Measurements from ENCODE around the gene SPATA2. TPM values are rescaled to one million over a fixed set of nuclear protein-coding genes. Genes with fewer than 3 reads are reported as not detected.

Gene SPATA2
- total and polyA plus RNA-seq, 2 of the 13 experiments (the other 11 are each of a cell fraction or from before 2014, with no cell fraction given), result 3.2 to 8.7 TPM

- no peak for TF ChIP-seq ZNF646 (CRISPR knock-in tag; IDR thresholded peaks at IDR 0.05)
- TF ChIP-seq ZNF281 (CRISPR knock-in tag; IDR thresholded peaks at IDR 0.05; ENCODE audit: borderline replicate concordance), result 0 out of 2 replicates have a peak, but pooled peaks have one; percentile 19
- TF ChIP-seq ZNF607 (CRISPR knock-in tag; IDR thresholded peaks at IDR 0.05; ENCODE audit: borderline replicate concordance), result peak; percentile 89
- no peak for TF ChIP-seq SP1 (IDR thresholded peaks at IDR 0.05)
- TF ChIP-seq SP1 (CRISPR knock-in tag; IDR thresholded peaks at IDR 0.05), result peak; percentile 76
- peak; percentile 65 for TF ChIP-seq SPEN (CRISPR knock-in tag; IDR thresholded peaks at IDR 0.05; ENCODE audit: low read depth)
- TF ChIP-seq ZNF569 (CRISPR knock-in tag; IDR thresholded peaks at IDR 0.05; ENCODE audit: borderline replicate concordance), result no peak; the same call in 1 of the 2 replicates
- peak; percentile 24 for TF ChIP-seq MED8 (CRISPR knock-in tag; IDR thresholded peaks at IDR 0.05; ENCODE audit: insufficient replicate concordance)
- TF ChIP-seq RCOR2 (CRISPR knock-in tag; IDR thresholded peaks at IDR 0.05), result peak; percentile 93
- peak; percentile 37; the same call in 1 of the 2 replicates for TF ChIP-seq KLF6 (CRISPR knock-in tag; IDR thresholded peaks at IDR 0.05)
- peak; percentile 62 for TF ChIP-seq ZNF441 (CRISPR knock-in tag; IDR thresholded peaks at IDR 0.05; ENCODE audit: borderline replicate concordance)
- TF ChIP-seq ZMAT5 (CRISPR knock-in tag; IDR thresholded peaks at IDR 0.05; ENCODE audit: borderline replicate concordance, low read depth), result no peak
- TF ChIP-seq ZNF746 (CRISPR knock-in tag; IDR thresholded peaks at IDR 0.05), result no peak
- 0 out of 2 replicates have a peak, but pooled peaks have one; percentile 83 for TF ChIP-seq ZNF713 (CRISPR knock-in tag; IDR thresholded peaks at IDR 0.05)
- no peak; the same call in none of the 2 replicates for TF ChIP-seq ZNF335 (CRISPR knock-in tag; IDR thresholded peaks at IDR 0.05)
- peak; percentile 63; the same call in 1 of the 2 replicates for TF ChIP-seq ZNF296 (CRISPR knock-in tag; conservative IDR thresholded peaks at IDR 0.05)
Measured at GRCh38 chr20:49915380-49916145, at the start of gene SPATA2 (continued).

Data from HepG2 (cell line).